ENCODE data around the gene MRPS27.

GRCh38 chr5:72203251-72203845 is 116.7 kb downstream of the MRPS27 start:
- TF ChIP-seq CTCF (CRISPR knock-in tag; IDR thresholded peaks at IDR 0.05): no peak
- no peak for TF ChIP-seq ZNF414 (CRISPR knock-in tag; IDR thresholded peaks at IDR 0.05)
- TF ChIP-seq ZNF329 (CRISPR knock-in tag; IDR thresholded peaks at IDR 0.05; ENCODE audit: low read depth): no peak
- TF ChIP-seq ZFP36 (IDR thresholded peaks at IDR 0.05; ENCODE audit: borderline replicate concordance, low read depth, low read length, partially characterized antibody): no peak

Data from HepG2 (cell line).